PFSK-1 (cell line): ENCODE data around the gene SIPA1L3.

ENCODE experiments used
- FOXP2 ChIP-seq: optimal IDR thresholded peaks from 2 replicates; pipeline ENCODE3; 2011; ENCODE audit warnings: borderline replicate concordance, control low read depth, inconsistent platforms; ENCODE audit not compliant: insufficient read depth; ENCODE audit errors: extremely low read length, extremely low read depth
- POLR2AphosphoS5 ChIP-seq: IDR thresholded peaks from 2 replicates; pipeline ENCODE4 v1.6.1; 2012; ENCODE audit warnings: low read depth, mild to moderate bottlenecking, control low read depth, low read length, moderate library complexity
- REST ChIP-seq, 2 experiments: IDR thresholded peaks; 2 replicates each; pipeline versions ENCODE4 v1.6.1 to v1.8.0; 2011 to 2012; ENCODE audit warnings: low read depth in 2 of 2, low read length in 2 of 2, control low read depth in 1 of 2, inconsistent platforms in 1 of 2, mild to moderate bottlenecking in 1 of 2, moderate library complexity in 1 of 2; ENCODE audit not compliant: insufficient read depth in 1 of 2
- SIN3A ChIP-seq: IDR thresholded peaks from 2 replicates; pipeline ENCODE4 v1.6.1; 2012; ENCODE audit warnings: mild to moderate bottlenecking, low read length, moderate library complexity, borderline replicate concordance; ENCODE audit not compliant: insufficient read depth
- TAF1 ChIP-seq: IDR thresholded peaks from 2 replicates; pipeline ENCODE4 v1.6.1; 2012; ENCODE audit warnings: low read length, control low read depth, borderline replicate concordance; ENCODE audit not compliant: insufficient read depth

SIPA1L3 gene

GRCh38 chr19:38191747-38192146 is 284.7 kb downstream of the SIPA1L3 start:
- TF ChIP-seq TAF1: no peak
- no peak for TF ChIP-seq POLR2AphosphoS5
- no peak for TF ChIP-seq REST (IDR thresholded peaks at IDR 0.05; ENCODE audit: insufficient read depth in 1 of 2, low read depth in 2 of 2, low read length in 2 of 2)
- TF ChIP-seq SIN3A: no peak
- no peak for TF ChIP-seq FOXP2

DNA sequence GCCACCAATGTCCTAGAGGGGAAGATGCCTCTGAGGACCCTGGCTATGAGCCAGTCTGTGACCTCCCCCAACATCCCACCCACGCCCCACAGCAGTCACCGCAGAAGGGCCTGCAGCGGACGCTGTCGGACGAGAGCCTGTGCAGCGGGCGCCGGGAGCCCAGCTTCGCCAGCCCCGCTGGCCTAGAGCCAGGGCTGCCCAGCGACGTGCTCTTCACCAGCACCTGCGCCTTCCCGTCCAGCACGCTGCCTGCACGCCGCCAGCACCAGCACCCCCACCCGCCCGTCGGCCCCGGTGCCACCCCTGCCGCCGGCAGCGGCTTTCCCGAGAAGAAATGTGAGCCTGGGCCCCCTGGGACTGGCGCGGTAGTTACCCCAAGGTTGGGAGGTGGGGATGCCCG is 286.4 kb downstream of the SIPA1L3 start:
- no peak for TF ChIP-seq REST (IDR thresholded peaks at IDR 0.05; ENCODE audit: insufficient read depth in 1 of 2, low read depth in 2 of 2, low read length in 2 of 2)
- TF ChIP-seq SIN3A: no peak
- TF ChIP-seq TAF1: no peak
- TF ChIP-seq FOXP2: no peak
- no peak for TF ChIP-seq POLR2AphosphoS5

GRCh38 chr19:38194061-38194701 is 287.2 kb downstream of the SIPA1L3 start:
- TF ChIP-seq SIN3A: no peak
- no peak for TF ChIP-seq TAF1
- no peak for TF ChIP-seq REST (IDR thresholded peaks at IDR 0.05; ENCODE audit: insufficient read depth in 1 of 2, low read depth in 2 of 2, low read length in 2 of 2)
- TF ChIP-seq FOXP2: no peak

DNA sequence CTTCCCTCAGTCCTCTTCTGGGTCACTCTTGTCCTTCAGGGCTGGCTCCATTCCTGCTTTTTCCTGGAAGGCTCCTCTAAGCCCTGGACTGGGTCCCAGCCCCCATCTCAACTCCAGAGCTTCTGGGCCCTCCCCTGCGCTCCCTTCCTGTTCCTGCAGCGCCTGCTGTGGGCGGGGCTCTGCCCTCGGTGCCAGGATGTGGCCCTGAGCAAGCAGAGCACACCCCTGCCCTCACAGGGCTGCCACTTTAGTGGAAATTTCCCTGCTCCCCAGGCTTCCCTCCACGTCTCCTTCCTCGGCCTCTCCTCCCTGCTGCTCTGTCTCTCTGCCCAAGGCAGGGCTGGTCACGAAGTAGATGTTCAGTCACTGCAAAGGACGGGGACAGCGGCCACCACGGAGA is 288.2 kb downstream of the SIPA1L3 start:
- TF ChIP-seq FOXP2: no peak
- no peak for TF ChIP-seq POLR2AphosphoS5
- TF ChIP-seq REST (IDR thresholded peaks at IDR 0.05; ENCODE audit: insufficient read depth in 1 of 2, low read depth in 2 of 2, low read length in 2 of 2): no peak
- TF ChIP-seq SIN3A: no peak
- no peak for TF ChIP-seq TAF1
